Measurements from ENCODE around the gene PGA4. TPM values are rescaled to one million over a fixed set of nuclear protein-coding genes. Genes with fewer than 3 reads are reported as not detected.

The PGA4 gene
- total and polyA plus RNA-seq, 9 of the 15 experiments (the other 6 are each of a cell fraction or from before 2014, with no cell fraction given) = not detected

- no peak for FAIRE-seq
- in situ Hi-C loops (cut with MboI) (no loop called here), intact Hi-C loops (cut with micrococcal nuclease) (no loop called here)
- ATAC-seq = no peak
- no peak for DNase-seq (ENCODE audit: extremely low read depth in 1 of 4, low spot score in 3 of 4)
- TF ChIP-seq RBM25 (IDR thresholded peaks at IDR 0.05; ENCODE audit: low read depth, low read length, severe bottlenecking) (peak; percentile 25), NR2C1 (IDR thresholded peaks at IDR 0.05) (no peak), NR2C1 (tag; IDR thresholded peaks at IDR 0.05) (no peak), CHD7 (IDR thresholded peaks at IDR 0.05; ENCODE audit: low read depth, low read length) (no peak)
- Histone ChIP-seq H3K4me2 (ENCODE audit: insufficient read depth, low read length) (no peak overlapping the region), H4K20me1 (replicated peaks; ENCODE audit: control insufficient read depth, insufficient read depth, low read length) (no peaks in the 10 kb centered on the region), H2AFZ (ENCODE audit: low read depth, low read length) (no peak overlapping the region), H3K9ac (ENCODE audit: insufficient read depth in 1 of 2, low read depth in 2 of 2, low read length in 2 of 2) (peak overlapping the region in 1 of 2 experiments; percentile 71; a peak in 2 of 4 replicates), H3K9me3 (replicated peaks; ENCODE audit: control insufficient read depth, insufficient read depth, low read depth, low read length) (no peaks in the 10 kb centered on the region), H3K27me3 (ENCODE audit: control insufficient read depth in 2 of 2, insufficient read depth in 2 of 2, low read length in 2 of 2) (no peaks in the 10 kb centered on the region), H3K9me1 (ENCODE audit: control insufficient read depth, insufficient read depth, low read length) (no peaks in the 10 kb centered on the region), H3K79me2 (ENCODE audit: control insufficient read depth, insufficient read depth, low read length) (no peaks in the 10 kb centered on the region), H3K4me3 (no peak overlapping the region), H3K4me1 (replicated peaks in 1 of 2; ENCODE audit: control insufficient read depth in 2 of 2, insufficient read depth in 2 of 2, low read length in 2 of 2) (peaks cover 15 to 39% of the 10 kb centered on the region in 2 experiments; a peak in 4 of 5 replicates), H3K27ac (ENCODE audit: extremely low read depth, low read depth, low read length) (no peak overlapping the region), H3K36me3 (ENCODE audit: control insufficient read depth, insufficient read depth, low read length) (no peaks in the 10 kb centered on the region)
- BruUV-seq (replicated peaks) = no TSS peak
- 82% methylated on average over 12 of the region's 15 CpGs for WGBS (ENCODE audit: insufficient coverage, low coverage, missing lambda C conversion rate)
- POLR2A ChIA-PET = no interaction called here
- CTCF ChIA-PET (ENCODE audit: low intra/inter-chr PET ratio) = no interaction called here
These were observed 46.6 kb downstream of the PGA4 start for GRCh38 chr11:61268588-61269250.

Data from K562 (cell line).